KMS-11 (cell line): ENCODE results near the gene COL6A2.

Experiments
- H2AFZ ChIP-seq: fragments of 200-600 bp; sonication (generic); 2 replicates; pipeline ENCODE4 v1.6.1; 2016; ENCODE audit warnings: antibody characterized with exemption, mixed run types, low read depth
- H3K27ac ChIP-seq: fragments of 200-600 bp; sonication (generic); 2 replicates; pipeline ENCODE4 v1.6.1; 2016; ENCODE audit warnings: mild to moderate bottlenecking, mixed run types
- H3K27me3 ChIP-seq: fragments of 200-600 bp; sonication (generic); 2 replicates; pipeline ENCODE4 v1.6.1; 2017; ENCODE audit warnings: mild to moderate bottlenecking, low read depth, mixed run types, moderate library complexity; ENCODE audit not compliant: insufficient read depth
- H3K36me3 ChIP-seq: fragments of 200-600 bp; sonication (generic); 2 replicates; pipeline ENCODE4 v1.6.1; 2017; ENCODE audit warnings: mild to moderate bottlenecking, mixed run types; ENCODE audit not compliant: insufficient read depth
- H3K4me1 ChIP-seq: fragments of 200-600 bp; sonication (generic); 2 replicates; pipeline ENCODE4 v1.6.1; 2016; ENCODE audit warnings: mild to moderate bottlenecking, low read depth, mixed run types; ENCODE audit not compliant: poor library complexity, severe bottlenecking
- H3K4me2 ChIP-seq: fragments of 200-600 bp; sonication (generic); 2 replicates; pipeline ENCODE4 v1.7.0; 2016; ENCODE audit warnings: mild to moderate bottlenecking, mixed run types
- H3K4me3 ChIP-seq: fragments of 200-600 bp; sonication (generic); IDR thresholded peaks from 2 replicates; pipeline ENCODE4 v1.6.1; 2017; ENCODE audit warnings: low read depth, low read length, mixed read lengths; ENCODE audit not compliant: insufficient read depth
- H3K79me2 ChIP-seq: fragments of 200-600 bp; sonication (generic); 2 replicates; pipeline ENCODE4 v1.6.1; 2016; ENCODE audit warnings: low read depth, mixed run types; ENCODE audit not compliant: insufficient read depth
- H3K9ac ChIP-seq: fragments of 200-600 bp; sonication (generic); 2 replicates; pipeline ENCODE4 v1.6.1; 2016; ENCODE audit warnings: mild to moderate bottlenecking, mixed run types
- H4K20me1 ChIP-seq: fragments of 200-600 bp; sonication (generic); 2 replicates; pipeline ENCODE4 v1.6.1; 2016; ENCODE audit warnings: mild to moderate bottlenecking, mixed run types; ENCODE audit not compliant: insufficient read depth
- CTCF ChIP-seq: fragments of 200-600 bp; sonication (generic); conservative IDR thresholded peaks from 2 replicates; pipeline ENCODE4 v1.6.1; 2017; ENCODE audit warnings: low read depth, mild to moderate bottlenecking, antibody characterized with exemption, low read length, moderate library complexity, mixed read lengths

The COL6A2 gene

GRCh38 chr21:46062471-46063211 lies 35.3 kb upstream of the COL6A2 start:
- H3K4me3 ChIP-seq = no peak overlapping the region
- H3K27ac ChIP-seq = no peak overlapping the region
- no peaks in the 10 kb centered on the region for H3K79me2 ChIP-seq
- H3K36me3 ChIP-seq = no peaks in the 10 kb centered on the region
- no peaks in the 10 kb centered on the region for H3K4me1 ChIP-seq
- no peaks in the 10 kb centered on the region for H4K20me1 ChIP-seq
- H2AFZ ChIP-seq = no peak overlapping the region
- H3K9ac ChIP-seq = no peak overlapping the region
- no peak overlapping the region for H3K4me2 ChIP-seq
- TF ChIP-seq CTCF = no peak
- peaks cover 41% of the 10 kb centered on the region for H3K27me3 ChIP-seq

- H3K27me3 ChIP-seq = peaks cover 45% of the 10 kb centered on the region
- no peak overlapping the region for H3K27ac ChIP-seq
- H3K4me2 ChIP-seq = no peak overlapping the region
- H3K4me3 ChIP-seq = no peak overlapping the region
- no peaks in the 10 kb centered on the region for H3K4me1 ChIP-seq
- no peak overlapping the region for H2AFZ ChIP-seq
- no peak for TF ChIP-seq CTCF
- H3K36me3 ChIP-seq = no peaks in the 10 kb centered on the region
- H3K9ac ChIP-seq = no peak overlapping the region
- H4K20me1 ChIP-seq = no peaks in the 10 kb centered on the region
- H3K79me2 ChIP-seq = no peaks in the 10 kb centered on the region
Measured at GRCh38 chr21:46063227-46063626, 34.7 kb upstream of the COL6A2 start.

- peaks cover 45% of the 10 kb centered on the region for H3K27me3 ChIP-seq
- no peak for TF ChIP-seq CTCF
- no peak overlapping the region for H3K9ac ChIP-seq
- H3K36me3 ChIP-seq = no peaks in the 10 kb centered on the region
- no peaks in the 10 kb centered on the region for H3K4me1 ChIP-seq
- H3K4me3 ChIP-seq = no peak overlapping the region
- no peak overlapping the region for H3K4me2 ChIP-seq
- H3K27ac ChIP-seq = no peak overlapping the region
- H2AFZ ChIP-seq = no peak overlapping the region
- no peaks in the 10 kb centered on the region for H4K20me1 ChIP-seq
- H3K79me2 ChIP-seq = no peaks in the 10 kb centered on the region
Measured at GRCh38 chr21:46063734-46064680, 33.9 kb upstream of the COL6A2 start.

- Histone ChIP-seq H3K9ac (no peak overlapping the region), H3K27ac (no peak overlapping the region)
Measured at GRCh38 chr21:46064870-46065214, 33.1 kb upstream of the COL6A2 start.

More at GRCh38 chr21:46064870-46065214, 33.1 kb upstream of the COL6A2 start:
- TF ChIP-seq CTCF = no peak
- Histone ChIP-seq H3K36me3 (no peaks in the 10 kb centered on the region), H3K4me2 (no peak overlapping the region), H2AFZ (no peak overlapping the region), H4K20me1 (no peaks in the 10 kb centered on the region), H3K27me3 (peaks cover 45% of the 10 kb centered on the region), H3K79me2 (no peaks in the 10 kb centered on the region), H3K4me1 (no peaks in the 10 kb centered on the region), H3K4me3 (no peak overlapping the region)
